ENCODE measurements around the gene IDH3B. TPM values are rescaled to one million over a fixed set of nuclear protein-coding genes. Genes with fewer than 3 reads are reported as not detected.

The IDH3B gene
- total and polyA plus RNA-seq, 2 donors (not counting 1 experiment from before 2014, with no cell fraction given), result 77.0 to 98.2 TPM

- H2AFZ ChIP-seq (ENCODE audit: low read length), result no peak overlapping the region
Observed at GRCh38 chr20:2631228-2631627, 32.8 kb downstream of the IDH3B start.

GRCh38 chr20:2626853-2627541 is 37.0 kb downstream of the IDH3B start:
- H3K9me3 ChIP-seq (ENCODE audit: control insufficient read depth, insufficient read depth, low read depth, low read length), result no peaks in the 10 kb centered on the region
- H3K36me3 ChIP-seq (ENCODE audit: control insufficient read depth, insufficient read depth, low read length), result no peaks in the 10 kb centered on the region
- peaks cover 3% of the 10 kb centered on the region for H3K27me3 ChIP-seq (ENCODE audit: control insufficient read depth, insufficient read depth, low read length)
- H3K4me1 ChIP-seq (ENCODE audit: control insufficient read depth, extremely low read depth, insufficient read depth, low read length), result no peaks in the 10 kb centered on the region
- peak; percentile 54 to 73 for DNase-seq (ENCODE audit: low read depth in 2 of 2)
- H2AFZ ChIP-seq (ENCODE audit: low read length), result no peak overlapping the region
- H3K4me2 ChIP-seq (ENCODE audit: extremely low read depth, insufficient read depth, low read length), result no peak overlapping the region
- no peak overlapping the region for H3K4me3 ChIP-seq (replicated peaks in 1 of 4; ENCODE audit: control extremely low read depth in 1 of 4, insufficient read depth in 1 of 4, low read depth in 3 of 4, low read length in 4 of 4)
- H3K79me2 ChIP-seq (ENCODE audit: control insufficient read depth, insufficient read depth, low read length), result no peaks in the 10 kb centered on the region
- no peak overlapping the region for H3K27ac ChIP-seq (ENCODE audit: insufficient read depth, low read length)
- H4K20me1 ChIP-seq (ENCODE audit: control insufficient read depth, extremely low read depth, insufficient read depth, low read length), result no peaks in the 10 kb centered on the region
- H3K9ac ChIP-seq (ENCODE audit: insufficient read depth, low read length), result no peak overlapping the region
- TF ChIP-seq CTCF (conservative IDR thresholded peaks at IDR 0.05 in 1 of 2, IDR thresholded peaks at IDR 0.05 in 1 of 2; ENCODE audit: low read depth in 1 of 2, low read length in 2 of 2) (no peak), EZH2 (IDR thresholded peaks at IDR 0.05; ENCODE audit: low read length, missing control alignments) (no peak)

More at GRCh38 chr20:2631228-2631627, 32.8 kb downstream of the IDH3B start:
- H3K79me2 ChIP-seq (ENCODE audit: control insufficient read depth, insufficient read depth, low read length), result no peaks in the 10 kb centered on the region
- H3K4me3 ChIP-seq (replicated peaks in 1 of 4; ENCODE audit: control extremely low read depth in 1 of 4, insufficient read depth in 1 of 4, low read depth in 3 of 4, low read length in 4 of 4), result no peak overlapping the region
- no peak overlapping the region for H3K27ac ChIP-seq (ENCODE audit: insufficient read depth, low read length)
- H4K20me1 ChIP-seq (ENCODE audit: control insufficient read depth, extremely low read depth, insufficient read depth, low read length), result no peaks in the 10 kb centered on the region
- H3K27me3 ChIP-seq (ENCODE audit: control insufficient read depth, insufficient read depth, low read length), result peaks cover 6% of the 10 kb centered on the region
- peak in 1 of 2 donors; percentile 12 for DNase-seq (ENCODE audit: low read depth in 2 of 2)
- no peaks in the 10 kb centered on the region for H3K4me1 ChIP-seq (ENCODE audit: control insufficient read depth, extremely low read depth, insufficient read depth, low read length)
- no peak overlapping the region for H3K4me2 ChIP-seq (ENCODE audit: extremely low read depth, insufficient read depth, low read length)
- H3K36me3 ChIP-seq (ENCODE audit: control insufficient read depth, insufficient read depth, low read length), result no peaks in the 10 kb centered on the region
- H3K9me3 ChIP-seq (ENCODE audit: control insufficient read depth, insufficient read depth, low read depth, low read length), result no peaks in the 10 kb centered on the region
- TF ChIP-seq EZH2 (IDR thresholded peaks at IDR 0.05; ENCODE audit: low read length, missing control alignments), result no peak
- no peak for TF ChIP-seq CTCF (conservative IDR thresholded peaks at IDR 0.05 in 1 of 2, IDR thresholded peaks at IDR 0.05 in 1 of 2; ENCODE audit: low read depth in 1 of 2, low read length in 2 of 2)
- H3K9ac ChIP-seq (ENCODE audit: insufficient read depth, low read length), result no peak overlapping the region

- no peak for TF ChIP-seq CTCF (conservative IDR thresholded peaks at IDR 0.05 in 1 of 2, IDR thresholded peaks at IDR 0.05 in 1 of 2; ENCODE audit: low read depth in 1 of 2, low read length in 2 of 2)
- Histone ChIP-seq H3K4me3 (replicated peaks in 1 of 4; ENCODE audit: control extremely low read depth in 1 of 4, insufficient read depth in 1 of 4, low read depth in 3 of 4, low read length in 4 of 4) (no peak overlapping the region), H2AFZ (ENCODE audit: low read length) (no peak overlapping the region), H3K79me2 (ENCODE audit: control insufficient read depth, insufficient read depth, low read length) (no peaks in the 10 kb centered on the region), H3K4me1 (ENCODE audit: control insufficient read depth, extremely low read depth, insufficient read depth, low read length) (no peaks in the 10 kb centered on the region), H3K27ac (ENCODE audit: insufficient read depth, low read length) (no peak overlapping the region), H3K9me3 (ENCODE audit: control insufficient read depth, insufficient read depth, low read depth, low read length) (no peaks in the 10 kb centered on the region), H3K4me2 (ENCODE audit: extremely low read depth, insufficient read depth, low read length) (no peak overlapping the region), H4K20me1 (ENCODE audit: control insufficient read depth, extremely low read depth, insufficient read depth, low read length) (no peaks in the 10 kb centered on the region), H3K27me3 (ENCODE audit: control insufficient read depth, insufficient read depth, low read length) (peaks cover 3% of the 10 kb centered on the region), H3K36me3 (ENCODE audit: control insufficient read depth, insufficient read depth, low read length) (no peaks in the 10 kb centered on the region), H3K9ac (ENCODE audit: insufficient read depth, low read length) (no peak overlapping the region)
- no peak for DNase-seq (ENCODE audit: low read depth in 2 of 2)
Observed at GRCh38 chr20:2625062-2625461, 39.0 kb downstream of the IDH3B start.

All from fibroblast of lung (primary cell).